Esophagus muscularis mucosa (tissue), 3 donors: ENCODE data around the gene ZNF831.

ENCODE experiments used
- POLR2A ChIP-seq: fragments of 450-650 bp; IDR thresholded peaks from one replicate; pipeline ENCODE4 v1.6.1; 2017; ENCODE audit warnings: antibody characterized with exemption, moderate library complexity, mild to moderate bottlenecking, low read depth
- TF ChIP-seq, protein P1 (sequence below), 3 experiments: fragments of 200-600 bp in 2 of 3; fragments of 450-650 bp in 1 of 3; sonication (generic) in 2 of 3; IDR thresholded peaks; one replicate each; pipeline ENCODE4 v1.5.1; 2017 to 2019; ENCODE audit warnings: antibody characterized with exemption in 3 of 3, mild to moderate bottlenecking in 2 of 3, moderate library complexity in 1 of 3

DNA sequence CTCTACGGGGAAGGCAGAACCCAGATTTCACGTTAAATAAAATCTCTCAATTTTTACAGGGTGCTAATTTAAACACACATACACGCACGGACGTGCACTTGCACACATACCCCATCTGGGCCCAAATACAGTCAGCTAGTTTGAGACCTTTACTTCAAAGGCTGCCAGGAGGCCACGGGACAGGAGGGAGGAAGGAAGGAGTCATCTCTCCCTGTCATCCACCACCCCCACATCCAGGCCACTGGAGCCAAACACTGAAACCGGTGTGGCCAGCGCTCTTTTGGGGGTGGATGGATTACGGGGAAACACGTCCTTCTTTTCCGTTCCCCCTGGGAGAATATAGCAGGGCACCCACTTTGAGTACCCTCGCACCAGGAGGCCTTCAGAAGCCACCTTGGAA is 60.1 kb downstream of the ZNF831 start:
- TF ChIP-seq, protein P1, sequence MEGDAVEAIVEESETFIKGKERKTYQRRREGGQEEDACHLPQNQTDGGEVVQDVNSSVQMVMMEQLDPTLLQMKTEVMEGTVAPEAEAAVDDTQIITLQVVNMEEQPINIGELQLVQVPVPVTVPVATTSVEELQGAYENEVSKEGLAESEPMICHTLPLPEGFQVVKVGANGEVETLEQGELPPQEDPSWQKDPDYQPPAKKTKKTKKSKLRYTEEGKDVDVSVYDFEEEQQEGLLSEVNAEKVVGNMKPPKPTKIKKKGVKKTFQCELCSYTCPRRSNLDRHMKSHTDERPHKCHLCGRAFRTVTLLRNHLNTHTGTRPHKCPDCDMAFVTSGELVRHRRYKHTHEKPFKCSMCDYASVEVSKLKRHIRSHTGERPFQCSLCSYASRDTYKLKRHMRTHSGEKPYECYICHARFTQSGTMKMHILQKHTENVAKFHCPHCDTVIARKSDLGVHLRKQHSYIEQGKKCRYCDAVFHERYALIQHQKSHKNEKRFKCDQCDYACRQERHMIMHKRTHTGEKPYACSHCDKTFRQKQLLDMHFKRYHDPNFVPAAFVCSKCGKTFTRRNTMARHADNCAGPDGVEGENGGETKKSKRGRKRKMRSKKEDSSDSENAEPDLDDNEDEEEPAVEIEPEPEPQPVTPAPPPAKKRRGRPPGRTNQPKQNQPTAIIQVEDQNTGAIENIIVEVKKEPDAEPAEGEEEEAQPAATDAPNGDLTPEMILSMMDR (IDR thresholded peaks at IDR 0.05), result no peak
- no peak for TF ChIP-seq POLR2A
